Gastroesophageal sphincter (tissue), 4 donors: Measurements from ENCODE around the gene IL18RAP. TPM values are rescaled to one million over a fixed set of nuclear protein-coding genes. Genes with fewer than 3 reads are reported as not detected.

Experiments used
- ATAC-seq: fragments of 150-250 bp; one replicate; pipeline ENCODE4 v1.9.1; 2016; ENCODE audit warnings: mild to moderate bottlenecking, moderate library complexity
- H3K27ac ChIP-seq, 4 donors: fragments of 200-600 bp; sonication (generic) in 3 of 4; 1 replicate in 3 of 4; 2 replicates in 1 of 4; pipeline ENCODE4 v1.5.1; 2016 to 2019
- H3K27me3 ChIP-seq: fragments of 200-600 bp; sonication (generic); one replicate; pipeline ENCODE4 v1.5.1; 2019
- H3K36me3 ChIP-seq, 2 donors: fragments of 200-600 bp; sonication (generic); one replicate each; pipeline ENCODE4 v1.5.1; 2019; ENCODE audit warnings: control low read depth in 1 of 2
- H3K4me1 ChIP-seq, 3 donors: fragments of 200-600 bp; sonication (generic); 1 replicate in 2 of 3; 2 replicates in 1 of 3; pipeline ENCODE4 v1.5.1; 2016 to 2019; ENCODE audit warnings: control low read depth in 2 of 3
- H3K4me3 ChIP-seq, 2 donors: fragments of 200-600 bp; sonication (generic); one replicate each; pipeline ENCODE4 v1.5.1; 2019; ENCODE audit warnings: mild to moderate bottlenecking in 1 of 2, moderate library complexity in 1 of 2
- H3K9me3 ChIP-seq, 3 donors: fragments of 200-600 bp; sonication (generic); one replicate each; pipeline ENCODE4 v1.5.1; 2017 to 2019; ENCODE audit warnings: control low read depth in 2 of 3
- CTCF ChIP-seq, 4 experiments: fragments of 200-600 bp in 2 of 4; fragments of 450-650 bp in 2 of 4; sonication (generic) in 1 of 4; IDR thresholded peaks; one replicate each; pipeline ENCODE4 v1.5.1; 2017 to 2019; ENCODE audit warnings: antibody characterized with exemption in 4 of 4, mild to moderate bottlenecking in 2 of 4, moderate library complexity in 2 of 4
- EP300 ChIP-seq: sonication (generic); formaldehyde crosslinking; IDR thresholded peaks from one replicate; pipeline ENCODE4 v1.6.1; 2017; ENCODE audit warnings: antibody characterized with exemption, mild to moderate bottlenecking
- POLR2A ChIP-seq, 2 donors: fragments of 450-650 bp; IDR thresholded peaks; one replicate each; pipeline ENCODE4 v1.6.1; 2017; ENCODE audit warnings: antibody characterized with exemption in 2 of 2, mild to moderate bottlenecking in 2 of 2, moderate library complexity in 1 of 2
- POLR2AphosphoS5 ChIP-seq: sonication (generic); formaldehyde crosslinking; IDR thresholded peaks from one replicate; pipeline ENCODE4 v1.6.1; 2017; ENCODE audit warnings: antibody characterized with exemption
- WGBS, 2 donors: methylation state at CpG; one replicate each; pipeline ENCODE4 v1.1.5; 2018; ENCODE audit warnings: low coverage in 1 of 2; 5-methylcytosine and 5-hydroxymethylcytosine counted together
- total RNA-seq, 4 donors: library from RNA; depleted of rRNA; stranded (reverse); fragments of >200 nt; gene quantifications; one replicate each; pipeline ENCODE4 v1.1.0, GENCODE V29; 2016

IL18RAP gene
- total RNA-seq, 4 donors from 2014 or later: 0.47 to 5.0 (median 0.89) TPM; not detected in 1

GRCh38 chr2:102397209-102397608 is 25.8 kb upstream of the IL18RAP start:
- TF ChIP-seq CTCF (IDR thresholded peaks at IDR 0.05) (no peak), POLR2A (IDR thresholded peaks at IDR 0.05) (no peak), EP300 (no peak), POLR2AphosphoS5 (no peak)
- no peaks in the 10 kb centered on the region for H3K27me3 ChIP-seq
- no peaks in the 10 kb centered on the region for H3K36me3 ChIP-seq
- WGBS, 2 donors: 51 to 56% methylated on average over 3 to 6 of the region's 6 CpGs
- no peak overlapping the region for H3K27ac ChIP-seq
- no peaks in the 10 kb centered on the region for H3K9me3 ChIP-seq
- no peaks in the 10 kb centered on the region for H3K4me1 ChIP-seq
- ATAC-seq: no peak
- no peak overlapping the region for H3K4me3 ChIP-seq

GRCh38 chr2:102399499-102400141 is 23.3 kb upstream of the IL18RAP start:
- no peaks in the 10 kb centered on the region for H3K9me3 ChIP-seq
- no peak overlapping the region for H3K27ac ChIP-seq
- TF ChIP-seq CTCF (IDR thresholded peaks at IDR 0.05) (no peak), POLR2AphosphoS5 (no peak), POLR2A (IDR thresholded peaks at IDR 0.05) (no peak), EP300 (no peak)
- no peak for ATAC-seq
- H3K4me3 ChIP-seq: no peak overlapping the region
- 60% methylated on average over 1 to 5 of the region's 7 CpGs for WGBS, 2 donors
- no peaks in the 10 kb centered on the region for H3K27me3 ChIP-seq
- H3K36me3 ChIP-seq: no peaks in the 10 kb centered on the region
- no peaks in the 10 kb centered on the region for H3K4me1 ChIP-seq

GRCh38 chr2:102401456-102401855 is 21.5 kb upstream of the IL18RAP start:
- Histone ChIP-seq H3K9me3 (no peaks in the 10 kb centered on the region), H3K4me1 (no peaks in the 10 kb centered on the region), H3K36me3 (no peaks in the 10 kb centered on the region), H3K27me3 (no peaks in the 10 kb centered on the region), H3K4me3 (no peak overlapping the region), H3K27ac (no peak overlapping the region)
- TF ChIP-seq EP300 (no peak), POLR2A (IDR thresholded peaks at IDR 0.05) (no peak), CTCF (IDR thresholded peaks at IDR 0.05) (no peak), POLR2AphosphoS5 (no peak)
- ATAC-seq: no peak

- no peak for ATAC-seq
- Histone ChIP-seq H3K4me1 (no peaks in the 10 kb centered on the region), H3K36me3 (no peaks in the 10 kb centered on the region), H3K4me3 (no peak overlapping the region), H3K27ac (no peak overlapping the region), H3K9me3 (no peaks in the 10 kb centered on the region), H3K27me3 (no peaks in the 10 kb centered on the region)
- WGBS, 2 donors: 76% methylated on average over 2 of the region's 2 CpGs
- TF ChIP-seq POLR2AphosphoS5 (no peak), EP300 (no peak), POLR2A (IDR thresholded peaks at IDR 0.05) (no peak), CTCF (IDR thresholded peaks at IDR 0.05) (no peak)
Observed at GRCh38 chr2:102401865-102402264, 21.1 kb upstream of the IL18RAP start.

GRCh38 chr2:102410952-102411351 is 12.0 kb upstream of the IL18RAP start:
- Histone ChIP-seq H3K27ac (no peak overlapping the region), H3K36me3 (no peaks in the 10 kb centered on the region), H3K4me1 (no peaks in the 10 kb centered on the region), H3K27me3 (no peaks in the 10 kb centered on the region), H3K9me3 (no peaks in the 10 kb centered on the region), H3K4me3 (no peak overlapping the region)
- TF ChIP-seq CTCF (IDR thresholded peaks at IDR 0.05): no peak
- TF ChIP-seq EP300: no peak
- TF ChIP-seq POLR2A (IDR thresholded peaks at IDR 0.05): no peak
- TF ChIP-seq POLR2AphosphoS5: no peak
- WGBS, 2 donors: 61 to 83% methylated on average over 2 to 3 of the region's 3 CpGs
- ATAC-seq: no peak
